ENCODE measurements around the gene RSPH6A.
A peak's percentile ranks its signal among the peaks of the same experiment; 100 is the strongest.

RSPH6A gene

GRCh38 chr19:45852983-45853382 is 37.9 kb upstream of the RSPH6A start:
- ChIA-PET POLR2A (interaction anchor here (1.2 kb wide), 1 partner anchor 10 kb away, joined by 5 read pairs; no protein-coding TSS in a partner anchor), CTCF (interaction anchor here (3.1 kb wide), 1 partner anchor 36 kb away, joined by 9 read pairs; no protein-coding TSS in a partner anchor)
- no peaks in the 10 kb centered on the region for H3K4me1 ChIP-seq (ENCODE audit: control insufficient read depth, insufficient read depth, low read length)
- TF ChIP-seq ZNF664 (tag by site-specific recombination; IDR thresholded peaks at IDR 0.05) = no peak
- TF ChIP-seq ZNF76 (tag by site-specific recombination; IDR thresholded peaks at IDR 0.05; ENCODE audit: borderline replicate concordance, low read depth) = no peak
- no peak for TF ChIP-seq ZNF704 (tag by site-specific recombination; IDR thresholded peaks at IDR 0.05)
- no peak for TF ChIP-seq ZNF792 (tag by site-specific recombination; IDR thresholded peaks at IDR 0.05)
- no peak for TF ChIP-seq ZNF114 (tag by site-specific recombination; IDR thresholded peaks at IDR 0.05)
- peaks cover 62 to 70% of the 10 kb centered on the region in 2 experiments for H3K36me3 ChIP-seq (ENCODE audit: control insufficient read depth in 2 of 2, insufficient read depth in 1 of 2, low read length in 2 of 2)
- H3K27ac ChIP-seq (ENCODE audit: extremely low read depth, low read depth, low read length) = no peak overlapping the region
- no peaks in the 10 kb centered on the region for H3K9me3 ChIP-seq (ENCODE audit: control insufficient read depth, insufficient read depth, low read depth, low read length)
- no peak overlapping the region for H3K4me3 ChIP-seq (ENCODE audit: low read depth, low read length)

GRCh38 chr19:45852145-45852750 is 37.1 kb upstream of the RSPH6A start:
- no peak overlapping the region for H3K27ac ChIP-seq (ENCODE audit: extremely low read depth, low read depth, low read length)
- ChIA-PET CTCF (interaction anchor here (3.1 kb wide), 1 partner anchor 35 kb away, joined by 9 read pairs; no protein-coding TSS in a partner anchor), POLR2A (interaction anchor here (0.5 kb wide), 1 partner anchor 12 kb away, joined by 3 read pairs; the partner anchor contains the start of gene FOXA3)
- no peaks in the 10 kb centered on the region for H3K9me3 ChIP-seq (ENCODE audit: control insufficient read depth, insufficient read depth, low read depth, low read length)
- H3K4me1 ChIP-seq (ENCODE audit: control insufficient read depth, insufficient read depth, low read length) = no peaks in the 10 kb centered on the region
- peaks cover 68 to 77% of the 10 kb centered on the region in 2 experiments for H3K36me3 ChIP-seq (ENCODE audit: control insufficient read depth in 2 of 2, insufficient read depth in 1 of 2, low read length in 2 of 2)
- no peak overlapping the region for H3K4me3 ChIP-seq (ENCODE audit: low read depth, low read length)
- TF ChIP-seq GFI1B (tag by site-specific recombination; IDR thresholded peaks at IDR 0.05) (no peak), PRDM1 (tag by site-specific recombination; IDR thresholded peaks at IDR 0.05) (peak; percentile 76), OSR2 (tag by site-specific recombination; IDR thresholded peaks at IDR 0.05) (no peak)

GRCh38 chr19:45848922-45849321 is 33.8 kb upstream of the RSPH6A start:
- Histone ChIP-seq H3K9me3 (ENCODE audit: control insufficient read depth, insufficient read depth, low read depth, low read length) (no peaks in the 10 kb centered on the region), H3K27ac (ENCODE audit: extremely low read depth, low read depth, low read length) (no peak overlapping the region), H3K4me1 (ENCODE audit: control insufficient read depth, insufficient read depth, low read length) (no peaks in the 10 kb centered on the region), H3K36me3 (ENCODE audit: control insufficient read depth in 2 of 2, insufficient read depth in 1 of 2, low read length in 2 of 2) (peaks cover 79 to 97% of the 10 kb centered on the region in 2 experiments), H3K4me3 (ENCODE audit: low read depth, low read length) (no peak overlapping the region)
- POLR2A ChIA-PET = no interaction called here
- CTCF ChIA-PET = interaction anchor here (0.5 to 2.4 kb wide), 7 partner anchors 9 to 323 kb away, joined by 3 to 18 read pairs (median 6); no protein-coding TSS in a partner anchor
- TF ChIP-seq ZNF362 (tag by site-specific recombination; IDR thresholded peaks at IDR 0.05) (no peak), ZNF549 (tag by site-specific recombination; IDR thresholded peaks at IDR 0.05) (no peak), ZNF530 (tag by site-specific recombination; IDR thresholded peaks at IDR 0.05; ENCODE audit: low read depth) (no peak), ZBTB7A (tag by site-specific recombination; IDR thresholded peaks at IDR 0.05; ENCODE audit: low read depth) (no peak), ZNF354C (tag by site-specific recombination; IDR thresholded peaks at IDR 0.05; ENCODE audit: borderline replicate concordance, low read depth) (no peak), ZNF510 (tag by site-specific recombination; IDR thresholded peaks at IDR 0.05; ENCODE audit: insufficient replicate concordance) (no peak), ZSCAN18 (tag by site-specific recombination; IDR thresholded peaks at IDR 0.05) (no peak), ZNF670 (tag by site-specific recombination; IDR thresholded peaks at IDR 0.05; ENCODE audit: low read depth) (no peak), KLF7 (tag by site-specific recombination; IDR thresholded peaks at IDR 0.05; ENCODE audit: borderline replicate concordance) (no peak), AEBP2 (tag by site-specific recombination; IDR thresholded peaks at IDR 0.05; ENCODE audit: borderline replicate concordance) (no peak), MYNN (tag by site-specific recombination; IDR thresholded peaks at IDR 0.05; ENCODE audit: borderline replicate concordance) (no peak), PRDM10 (tag by site-specific recombination; IDR thresholded peaks at IDR 0.05) (no peak), ZNF416 (tag by site-specific recombination; IDR thresholded peaks at IDR 0.05) (no peak), SCRT1 (tag by site-specific recombination; IDR thresholded peaks at IDR 0.05; ENCODE audit: borderline replicate concordance) (no peak)

All from HEK293 (cell line).